Measurements from ENCODE around the gene RNF166. TPM values are rescaled to one million over a fixed set of nuclear protein-coding genes. Genes with fewer than 3 reads are reported as not detected.

RNF166 gene
- total and polyA plus RNA-seq, 2 of the 13 experiments (the other 11 are each of a cell fraction or from before 2014, with no cell fraction given), result 21.4 to 23.0 TPM

GRCh38 chr16:88651276-88651988, 54.8 kb downstream of the RNF166 start (continued):
- no peak for TF ChIP-seq MLXIP (CRISPR knock-in tag; IDR thresholded peaks at IDR 0.05; ENCODE audit: borderline replicate concordance)
- TF ChIP-seq SKIL (CRISPR knock-in tag; IDR thresholded peaks at IDR 0.05; ENCODE audit: borderline replicate concordance), result peak; percentile 97
- TF ChIP-seq CENPT (CRISPR knock-in tag; IDR thresholded peaks at IDR 0.05; ENCODE audit: low read depth), result no peak
- no peak for TF ChIP-seq ZNF775 (CRISPR knock-in tag; IDR thresholded peaks at IDR 0.05; ENCODE audit: borderline replicate concordance)
- TF ChIP-seq IKZF5 (CRISPR knock-in tag; IDR thresholded peaks at IDR 0.05), result peak; percentile 95
- peak; percentile 86 for TF ChIP-seq AGO2 (optimal IDR thresholded peaks at IDR 0.05; ENCODE audit: low read depth, low read length)
- TF ChIP-seq ZFY (CRISPR knock-in tag; IDR thresholded peaks at IDR 0.05), result no peak; the same call in 1 of the 2 replicates
- peak; percentile 96 for TF ChIP-seq ZBTB7B (CRISPR knock-in tag; IDR thresholded peaks at IDR 0.05)
- TF ChIP-seq SMC3 (IDR thresholded peaks at IDR 0.05; ENCODE audit: low read length), result no peak
- peak; percentile 98 for TF ChIP-seq PHF5A (CRISPR knock-in tag; IDR thresholded peaks at IDR 0.05; ENCODE audit: low read depth, unreplicated experiment)
- no peak for TF ChIP-seq ZNF383 (CRISPR knock-in tag; IDR thresholded peaks at IDR 0.05; ENCODE audit: borderline replicate concordance)
- no peak; the same call in none of the 2 replicates for TF ChIP-seq HES4 (CRISPR knock-in tag; IDR thresholded peaks at IDR 0.05; ENCODE audit: borderline replicate concordance)
- peak; percentile 74 for TF ChIP-seq NR2F6 (IDR thresholded peaks at IDR 0.05)
- peak; percentile 96 for TF ChIP-seq NR2F6 (CRISPR knock-in tag; IDR thresholded peaks at IDR 0.05)
- peak; percentile 61 for TF ChIP-seq TFDP1 (CRISPR knock-in tag; IDR thresholded peaks at IDR 0.05; ENCODE audit: borderline replicate concordance)
- peak; percentile 85 for TF ChIP-seq DRAP1 (CRISPR knock-in tag; IDR thresholded peaks at IDR 0.05)
- TF ChIP-seq RNF2 (conservative IDR thresholded peaks at IDR 0.05; ENCODE audit: low read depth), result 0 out of 2 replicates have a peak, but pooled peaks have one; percentile 29
- peak; percentile 85; the same call in 1 of the 2 replicates for TF ChIP-seq ZNF331 (CRISPR knock-in tag; IDR thresholded peaks at IDR 0.05)
- TF ChIP-seq SMAD9 (CRISPR knock-in tag; IDR thresholded peaks at IDR 0.05), result no peak
- TF ChIP-seq SSRP1 (CRISPR knock-in tag; IDR thresholded peaks at IDR 0.05), result 0 out of 2 replicates have a peak, but pooled peaks have one; percentile 85
- TF ChIP-seq BCL6 (CRISPR knock-in tag; IDR thresholded peaks at IDR 0.05), result peak; percentile 80
- no peak for TF ChIP-seq GLMP (CRISPR knock-in tag; IDR thresholded peaks at IDR 0.05; ENCODE audit: borderline replicate concordance)
